HG03025 (cell line): ENCODE results near the gene ZNF32.
"Not testable (repeated sequence)": the region's sequence is repeated elsewhere in the genome, so short reads cannot be mapped to it uniquely, and the experiment has no call there.

ENCODE experiments used
- ATAC-seq: cut with Tn5 transposase; IDR thresholded peaks from one replicate; pipeline ENCODE4 v1.9.1; 2021; ENCODE audit warnings: mild to moderate bottlenecking, moderate library complexity; ENCODE audit not compliant: unreplicated experiment, low FRiP score

Gene ZNF32

DNA sequence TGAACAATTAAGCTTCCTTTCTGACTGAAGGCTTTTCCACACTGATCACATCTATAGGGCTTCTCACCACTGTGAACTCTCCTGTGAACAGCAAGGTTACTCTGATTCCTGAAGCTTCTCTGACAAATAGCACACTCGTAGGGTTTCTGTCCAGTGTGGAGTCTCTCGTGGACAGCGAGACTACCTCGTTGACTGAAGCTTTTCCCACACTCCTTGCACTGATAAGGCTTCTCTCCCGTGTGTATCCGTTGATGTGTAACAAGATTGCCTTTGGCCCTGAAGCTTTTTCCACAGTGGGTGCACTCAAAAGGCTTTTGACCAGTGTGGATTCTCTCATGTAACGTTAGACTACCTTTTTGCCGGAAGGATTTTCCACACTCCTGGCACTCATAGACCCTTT, 4.4 kb downstream of the ZNF32 start:
- no peak for ATAC-seq

DNA sequence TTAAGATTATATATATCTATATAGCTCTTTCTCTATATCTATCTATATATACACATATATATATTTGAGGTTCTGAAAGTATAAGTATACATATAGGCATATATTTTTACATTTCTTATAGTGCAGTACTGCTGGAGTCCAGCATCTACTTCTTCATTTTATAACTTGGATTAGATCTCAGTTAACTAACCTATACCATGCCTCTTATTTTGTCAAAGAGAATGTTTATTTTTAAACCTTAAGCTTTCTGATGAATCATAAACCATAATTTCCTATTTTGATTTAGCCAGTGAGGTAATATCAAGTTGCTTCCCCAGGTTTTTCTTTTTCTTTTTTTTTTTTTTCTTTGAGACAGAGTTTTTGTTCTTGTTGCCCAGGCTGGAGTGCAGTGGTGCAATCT, 8.1 kb downstream of the ZNF32 start:
- ATAC-seq = no peak

DNA sequence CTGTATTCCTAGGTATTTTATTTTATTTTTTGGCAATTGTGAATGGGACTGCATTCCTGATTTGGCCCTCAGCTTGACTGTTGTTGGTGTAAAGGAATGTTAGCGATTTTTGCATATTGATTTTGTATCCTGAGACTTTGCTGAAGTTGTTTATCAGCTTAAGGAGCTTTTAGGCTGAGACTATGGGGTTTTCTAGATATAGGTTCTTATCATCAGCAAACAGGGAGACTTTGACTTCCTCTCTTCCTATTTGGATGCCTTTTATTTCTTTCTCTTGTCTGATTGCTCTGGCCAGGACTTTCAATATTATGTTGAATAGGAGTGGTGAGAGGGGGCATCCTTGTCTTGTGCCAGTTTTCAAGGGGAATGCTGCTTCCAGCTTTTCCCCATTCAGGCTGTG, 12.9 kb downstream of the ZNF32 start:
- ATAC-seq = not testable (repeated sequence)

DNA sequence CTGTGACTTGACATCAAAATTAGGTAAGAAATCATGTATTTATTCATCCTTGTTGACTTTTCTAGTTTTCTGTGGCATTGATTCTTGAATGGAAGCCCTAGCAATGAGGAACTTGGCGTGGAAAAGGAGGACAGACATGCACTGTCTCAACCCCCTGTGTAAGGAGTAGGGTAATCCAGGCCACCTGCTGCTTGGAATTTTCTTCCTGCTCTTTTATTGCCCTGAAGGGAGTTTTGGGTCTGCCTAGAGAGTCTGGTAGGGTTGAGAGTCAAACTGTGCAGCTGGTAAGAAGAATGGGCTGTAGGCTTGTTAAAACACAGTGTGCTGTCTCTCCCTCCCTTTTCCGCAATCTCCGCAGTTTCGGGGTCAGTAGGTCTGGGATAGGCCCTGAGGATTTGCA, 19.7 kb downstream of the ZNF32 start:
- no peak for ATAC-seq

DNA sequence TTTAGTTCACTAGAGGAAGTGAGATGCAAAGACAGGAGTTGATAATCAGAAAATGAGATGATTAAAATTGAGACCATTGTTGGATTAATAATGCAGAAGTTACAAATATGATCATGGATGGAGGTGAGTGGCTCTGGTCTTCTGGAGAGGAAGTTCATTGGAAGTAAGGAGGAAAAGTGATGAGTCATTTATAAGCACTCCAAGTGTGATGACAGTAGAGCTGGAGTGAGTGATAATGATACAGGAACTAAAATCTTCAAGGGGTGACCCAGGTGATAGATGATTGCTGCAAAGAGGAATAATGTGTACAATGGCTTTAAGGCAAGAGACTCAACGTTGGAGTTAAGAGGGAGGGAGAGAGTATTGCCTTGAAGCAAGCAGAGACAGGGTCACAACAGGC, 20.7 kb downstream of the ZNF32 start:
- no peak for ATAC-seq

DNA sequence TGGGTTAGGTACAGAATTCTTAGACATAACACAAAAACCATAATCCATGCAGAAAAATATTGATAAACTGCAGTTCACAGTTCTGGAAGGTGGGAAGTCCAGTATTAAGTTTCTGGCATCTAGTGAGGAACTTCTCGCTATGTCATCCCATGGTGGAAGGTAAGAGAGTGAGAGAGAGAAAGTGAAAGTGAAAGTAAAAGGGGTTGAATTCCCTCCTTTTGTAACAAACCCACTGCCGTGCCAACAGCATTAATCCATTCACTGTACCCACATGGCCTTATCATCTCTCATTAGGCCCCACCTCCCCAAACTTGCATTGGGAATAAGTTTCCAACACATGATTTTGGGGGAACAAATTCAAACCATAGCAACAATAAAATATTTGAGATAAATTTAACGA, 25.3 kb downstream of the ZNF32 start:
- no peak for ATAC-seq

DNA sequence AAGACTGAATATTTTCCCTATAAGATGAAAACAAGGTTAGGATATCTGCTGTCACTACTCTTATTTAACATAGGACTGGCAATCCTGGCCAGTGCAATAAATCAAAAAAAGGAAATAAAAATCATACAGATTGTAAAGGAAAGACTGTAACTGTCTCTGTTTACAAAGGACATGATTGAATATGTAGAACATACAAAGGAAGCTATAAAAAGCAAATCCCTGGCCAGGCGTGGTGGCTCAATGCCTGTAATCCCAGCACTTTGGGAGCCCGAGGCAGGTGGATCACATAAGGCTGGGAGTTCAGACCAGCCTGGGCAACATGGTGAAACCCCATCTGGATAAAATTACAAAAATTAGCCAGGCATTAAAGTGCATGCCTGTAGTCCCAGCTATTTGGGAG, 26.6 kb downstream of the ZNF32 start:
- no peak for ATAC-seq

DNA sequence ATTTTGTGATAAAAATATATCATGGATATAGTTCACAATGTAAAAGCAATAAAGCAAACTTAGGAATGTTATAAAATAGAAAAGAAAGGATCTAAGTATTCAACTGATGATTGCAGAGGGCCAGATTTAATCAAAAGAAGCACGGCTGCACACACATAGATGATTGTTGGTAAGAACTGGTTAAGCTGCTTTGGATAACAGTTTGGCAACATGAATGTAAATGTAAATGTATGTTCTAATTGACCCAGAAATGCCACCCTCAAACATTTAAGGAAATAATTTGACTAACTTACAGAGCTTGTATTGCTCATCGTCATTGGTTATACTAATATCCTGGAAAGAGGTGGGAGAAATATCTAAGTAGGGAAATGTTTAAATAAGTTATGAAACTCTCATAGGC, 29.3 kb downstream of the ZNF32 start:
- no peak for ATAC-seq

DNA sequence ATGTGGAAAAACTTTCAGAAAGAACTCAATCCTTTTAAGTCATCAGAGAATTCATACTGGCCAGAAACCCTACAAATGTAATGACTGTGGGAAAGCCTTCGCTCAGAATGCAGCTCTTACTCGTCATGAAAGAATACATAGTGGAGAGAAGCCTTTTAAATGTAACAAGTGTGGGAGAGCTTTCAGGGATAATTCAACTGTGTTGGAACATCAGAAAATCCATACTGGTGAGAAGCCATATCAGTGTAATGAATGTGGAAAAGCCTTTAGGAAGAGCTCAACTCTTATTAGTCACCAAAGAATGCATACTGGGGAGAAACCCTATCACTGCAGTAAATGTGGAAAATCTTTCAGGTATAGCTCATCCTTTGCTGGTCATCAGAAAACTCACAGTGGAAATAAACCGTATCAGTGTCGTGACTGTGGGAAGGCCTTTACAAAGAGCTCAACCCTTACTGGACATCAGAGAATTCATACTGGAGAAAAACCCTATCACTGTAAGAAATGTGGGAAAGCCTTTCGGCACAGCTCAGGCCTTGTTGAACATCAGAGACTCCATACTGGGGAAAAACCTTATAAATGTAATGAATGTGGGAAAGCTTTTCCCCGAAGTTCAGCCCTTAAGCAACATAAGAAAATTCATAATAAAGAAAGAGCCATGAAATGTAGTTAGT, 31.8 kb downstream of the ZNF32 start:
- ATAC-seq = no peak

DNA sequence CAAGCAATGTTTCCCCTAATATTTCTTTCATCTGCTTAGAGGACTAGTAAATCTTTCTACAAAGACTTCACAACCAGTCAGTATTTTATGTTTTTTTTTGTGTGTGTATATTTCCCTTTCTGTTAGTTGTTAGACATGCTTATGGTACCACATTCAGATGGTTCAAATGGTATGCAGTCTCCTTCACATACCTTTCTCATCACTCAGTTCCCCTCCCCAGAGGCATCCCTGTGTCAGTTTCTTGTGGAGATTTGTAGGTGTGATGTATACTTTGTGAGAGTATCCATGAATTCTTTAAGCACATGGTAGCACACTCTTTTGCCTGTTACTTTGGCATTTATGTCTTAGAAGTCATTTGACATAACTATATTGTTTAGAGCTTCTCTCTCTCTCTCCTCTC, 38.0 kb downstream of the ZNF32 start:
- ATAC-seq = no peak

DNA sequence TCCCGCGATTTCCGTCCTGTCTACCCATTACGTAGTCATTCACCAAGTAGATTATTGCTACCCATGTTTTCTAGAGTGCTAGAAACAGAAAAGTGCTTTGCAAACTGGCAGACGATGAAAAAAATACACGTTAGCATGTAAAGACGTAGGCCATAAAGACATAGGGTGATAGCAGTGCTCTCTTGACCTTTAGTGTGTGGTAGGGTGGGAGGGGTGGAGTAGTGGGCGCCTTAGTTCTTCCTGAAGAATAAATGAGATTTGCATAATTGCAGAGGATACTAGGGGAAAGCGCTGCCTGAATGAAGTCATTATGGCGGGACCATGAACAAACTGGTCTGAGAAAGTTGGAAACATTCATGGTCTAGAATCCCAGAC, 41.5 kb downstream of the ZNF32 start:
- no peak for ATAC-seq

DNA sequence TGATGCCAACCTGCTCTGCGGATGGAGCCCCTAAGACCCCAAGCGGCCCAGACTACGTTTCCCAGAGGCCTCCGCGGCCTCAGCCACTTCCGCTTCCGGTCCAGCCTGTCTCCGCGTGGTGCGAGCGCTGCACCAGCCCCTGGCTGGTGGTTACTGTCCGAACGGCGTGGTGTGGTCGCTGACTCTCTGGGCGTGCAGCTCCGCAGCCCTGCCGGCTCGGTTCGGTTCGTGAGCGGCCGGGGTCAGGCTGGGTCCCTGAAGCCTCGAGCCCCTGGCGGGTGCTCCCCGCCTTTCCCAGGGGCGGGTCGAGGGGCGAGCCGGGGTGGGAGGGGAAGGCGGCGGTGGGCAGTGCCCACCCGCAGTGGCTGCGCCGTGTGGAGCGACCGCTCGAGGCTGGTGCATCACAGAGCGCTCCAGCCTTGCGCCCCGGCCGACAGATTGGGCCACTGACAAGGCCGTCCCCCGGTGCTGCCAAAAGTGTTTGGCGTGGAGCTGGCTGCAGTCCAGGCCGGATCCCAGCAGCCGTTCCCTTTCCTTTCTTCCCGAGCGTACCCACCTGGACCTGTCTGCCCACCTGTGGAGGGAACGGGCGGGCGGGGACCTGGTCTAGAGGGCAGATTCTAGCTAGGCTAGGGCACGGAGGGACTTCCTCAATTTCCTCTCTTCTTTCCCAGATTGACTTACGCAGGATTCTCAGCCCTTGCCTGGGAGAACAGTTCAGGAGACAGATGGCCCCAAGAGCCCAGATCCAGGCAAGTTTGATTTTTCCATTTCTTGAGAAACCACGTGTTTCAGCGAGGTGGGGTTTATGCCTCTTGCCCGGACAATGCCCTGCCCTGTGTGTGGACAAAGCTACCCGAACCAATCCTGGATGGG, 42.1 kb downstream of the ZNF32 start, which contains the start of gene ZNF485:
ZNF485 (plus strand) TSS at position 116 of the 876 bp plus-strand sequence; CDS start at position 729, 613 bp downstream.
- ATAC-seq = peak; percentile 96

DNA sequence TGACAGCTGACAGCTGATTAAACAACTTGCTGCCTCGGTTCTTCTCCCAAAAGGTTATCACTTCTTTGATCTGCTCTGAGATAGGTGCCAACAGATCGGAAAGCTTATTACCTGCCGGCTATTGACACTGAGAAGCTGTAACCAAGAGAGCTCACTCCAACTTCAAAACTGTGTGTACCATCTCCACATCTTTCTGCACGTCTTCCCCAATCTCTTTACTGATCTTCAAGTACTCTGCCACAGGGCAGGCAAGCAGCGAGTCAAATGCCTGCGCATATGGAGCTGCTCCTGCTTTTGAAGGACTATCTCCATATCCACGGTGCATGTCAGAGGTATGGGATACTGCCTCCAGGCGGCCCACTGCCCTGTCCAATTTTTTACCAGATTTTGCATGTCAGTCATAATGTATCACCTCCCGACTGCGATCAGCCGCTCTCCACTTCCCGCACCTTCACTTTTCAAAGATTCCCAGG, 42.8 kb downstream of the ZNF32 start:
- ATAC-seq = no peak

DNA sequence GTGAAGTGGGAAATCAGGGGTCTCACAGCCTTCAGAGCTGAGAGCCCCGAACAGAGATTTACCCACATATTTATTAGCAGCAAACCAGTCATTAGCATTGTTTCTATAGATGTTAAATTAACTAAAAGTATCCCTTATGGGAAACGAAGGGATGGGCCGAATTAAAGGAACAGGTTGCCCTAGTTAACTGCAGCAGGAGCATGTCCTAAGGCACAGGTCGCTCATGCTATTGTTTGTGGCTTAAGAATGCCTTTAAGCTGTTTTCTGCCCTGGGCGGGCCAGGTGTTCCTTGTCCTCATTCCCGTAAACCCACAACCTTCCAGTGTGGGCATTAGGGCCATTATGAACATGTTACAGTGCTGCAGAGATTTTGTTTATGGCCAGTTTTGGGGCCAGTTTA, 47.1 kb downstream of the ZNF32 start:
- not testable (repeated sequence) for ATAC-seq

DNA sequence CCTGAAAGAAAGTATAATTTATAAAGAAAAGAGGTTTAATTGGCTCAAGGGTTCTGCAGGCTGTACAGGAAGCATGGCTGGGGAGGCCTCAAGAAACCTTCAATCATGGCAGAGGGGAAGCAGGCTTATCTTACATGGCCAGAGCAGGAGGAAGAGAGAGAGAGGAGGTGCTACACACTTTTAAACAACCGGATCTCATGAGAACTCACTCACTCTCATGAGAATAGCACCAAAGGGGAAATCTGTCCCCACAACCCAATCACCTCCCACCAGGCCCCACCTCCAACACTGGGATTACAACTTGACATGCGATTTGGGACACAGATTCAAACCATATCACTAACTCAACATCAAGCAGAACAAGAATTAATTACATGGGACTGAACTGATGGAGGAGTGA, 49.3 kb downstream of the ZNF32 start:
- no peak for ATAC-seq

DNA sequence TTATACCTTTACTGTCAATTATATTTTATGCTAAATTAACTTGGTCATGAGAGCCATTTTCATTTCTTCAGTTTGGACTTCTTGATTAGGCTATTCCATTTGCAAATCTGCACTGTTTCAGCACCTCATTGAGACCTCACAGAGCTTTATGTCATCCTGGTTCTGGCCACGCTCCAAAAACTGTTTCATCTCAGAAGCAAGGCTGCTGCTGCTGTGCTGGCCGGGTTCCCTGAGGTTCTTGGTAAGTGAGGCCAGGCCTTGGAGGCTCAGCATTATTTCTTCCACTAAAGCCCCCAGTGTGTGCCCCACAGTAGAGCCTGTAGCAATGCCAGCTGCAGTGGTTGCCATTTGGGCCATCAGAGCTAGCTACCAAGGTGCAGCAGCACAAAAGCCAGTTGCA, 50.2 kb downstream of the ZNF32 start:
- ATAC-seq = no peak

DNA sequence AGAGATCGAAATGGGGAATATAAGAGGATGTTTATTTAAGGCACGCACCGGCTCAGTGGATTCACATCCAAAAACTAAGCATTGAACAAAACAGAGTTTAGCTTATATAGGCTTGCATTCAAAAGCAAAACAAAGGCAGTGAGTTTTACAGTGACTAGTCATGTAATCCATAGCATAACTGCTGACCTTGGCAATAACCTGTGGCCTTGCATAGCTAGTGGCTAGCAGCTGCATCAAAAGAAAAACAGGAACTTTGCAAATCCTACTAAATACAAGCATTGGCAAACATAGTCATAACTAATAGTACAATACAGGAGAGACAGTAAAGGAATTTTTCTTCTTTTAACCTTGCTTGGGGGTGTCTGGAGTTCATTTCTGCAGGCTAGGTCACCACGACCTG, 52.1 kb downstream of the ZNF32 start:
- ATAC-seq = no peak

DNA sequence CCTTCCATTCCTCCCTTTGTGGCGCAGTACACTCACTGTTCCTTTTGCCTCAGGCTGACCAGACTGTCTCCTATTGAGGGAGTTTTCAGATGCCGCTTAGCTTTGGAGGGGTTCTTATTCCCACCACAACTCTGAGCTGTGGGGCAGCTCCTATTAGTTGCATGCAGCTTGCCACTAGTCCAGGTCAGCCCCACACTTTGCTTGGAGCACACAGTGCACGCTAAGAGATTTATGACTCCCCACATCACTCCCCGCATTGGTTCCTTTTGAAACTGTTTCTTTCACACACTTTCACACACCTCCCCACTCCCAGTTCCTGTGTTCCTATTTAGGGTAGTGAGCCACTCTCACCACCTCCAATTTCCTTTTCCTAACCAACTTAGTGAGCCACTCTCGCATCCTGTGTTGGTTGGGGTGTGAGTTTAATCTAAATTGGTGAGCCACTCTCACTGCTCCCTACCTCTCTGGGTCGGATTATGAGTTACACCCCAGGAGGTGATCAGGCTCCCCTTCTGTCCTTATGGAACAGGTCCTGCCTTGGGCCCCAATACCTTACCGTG, 52.9 kb downstream of the ZNF32 start:
- peak; percentile 49 for ATAC-seq

DNA sequence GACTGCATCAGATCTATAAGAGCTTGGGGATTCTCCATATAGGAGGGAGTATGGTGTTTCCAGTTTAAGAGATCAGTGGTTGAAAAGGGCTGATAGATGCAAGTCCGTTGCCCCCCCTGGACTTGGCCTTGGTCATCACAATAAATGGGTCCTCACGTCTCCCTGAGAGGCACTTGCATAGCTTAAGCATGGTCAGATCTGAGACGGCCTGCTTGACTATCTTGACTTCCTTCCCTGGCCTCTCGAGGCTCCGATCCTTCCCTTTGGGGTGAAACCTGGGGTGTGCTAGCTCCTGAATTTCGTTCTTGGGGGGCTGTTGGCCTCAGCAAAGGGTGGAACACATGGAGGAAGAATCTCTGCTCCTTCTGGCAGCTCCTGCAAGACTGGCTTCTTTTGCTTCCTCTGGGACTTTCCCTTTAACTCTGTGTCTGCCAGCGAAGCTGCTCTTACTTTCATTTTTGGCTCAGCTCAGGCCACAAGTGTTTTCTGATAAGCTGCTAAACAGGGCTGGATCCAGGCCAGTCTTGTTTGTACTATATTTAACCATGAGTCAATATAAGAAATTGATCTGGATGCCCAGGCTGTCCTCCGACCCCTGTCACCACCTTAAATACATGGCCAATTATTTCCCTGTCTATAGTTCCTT, 53.6 kb downstream of the ZNF32 start:
- peak; percentile 95 for ATAC-seq
